Measurements from ENCODE around the gene CCDC141.
"Not testable (repeated sequence)": the region's sequence is repeated elsewhere in the genome, so short reads cannot be mapped to it uniquely, and the experiment has no call there.

The CCDC141 gene

DNA sequence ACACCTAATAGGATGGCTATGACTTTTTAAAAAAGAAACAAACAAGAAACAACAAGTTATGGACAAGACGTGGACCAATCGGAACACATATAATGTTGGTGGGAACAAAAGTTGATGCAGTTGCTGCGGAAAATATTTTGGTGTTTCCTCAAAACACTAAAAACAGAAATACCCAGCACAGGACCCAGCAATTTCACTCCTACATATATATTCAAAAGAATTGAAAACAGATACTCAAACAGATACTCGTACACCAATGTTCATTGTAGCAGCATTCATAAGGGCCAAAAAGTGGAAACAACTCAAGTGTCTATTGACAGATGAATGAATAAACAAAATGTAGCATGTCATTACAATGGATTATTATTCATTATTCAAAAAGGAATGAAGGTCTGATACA, 12.1 kb downstream of the CCDC141 start:
- DNase-seq: no peak

DNA sequence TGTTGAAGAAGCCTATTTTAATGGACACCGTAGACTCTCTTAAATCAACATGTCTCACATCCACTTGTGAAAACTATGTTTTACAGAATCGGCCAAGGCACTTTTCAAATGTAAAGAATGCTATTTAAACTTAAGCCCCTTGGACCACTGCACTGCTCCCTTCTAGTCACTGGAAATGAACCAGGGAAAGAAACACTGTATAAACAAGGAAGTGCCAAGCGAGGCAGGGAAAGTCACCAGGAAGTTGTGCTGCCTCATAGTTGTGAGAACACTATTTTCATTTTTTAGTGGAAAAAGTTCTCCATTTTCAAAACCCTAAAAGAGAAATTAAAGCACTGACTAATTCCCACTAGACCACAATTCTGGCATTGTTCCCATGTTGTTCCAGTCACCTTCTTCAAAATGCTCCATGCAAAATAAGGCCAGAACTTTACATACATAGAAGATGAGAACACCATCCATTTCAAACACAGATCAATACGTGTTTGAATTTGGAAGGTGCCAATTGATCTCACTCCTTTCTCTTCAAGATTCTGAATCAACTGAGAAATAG, 13.5 kb downstream of the CCDC141 start:
- no peak for DNase-seq

DNA sequence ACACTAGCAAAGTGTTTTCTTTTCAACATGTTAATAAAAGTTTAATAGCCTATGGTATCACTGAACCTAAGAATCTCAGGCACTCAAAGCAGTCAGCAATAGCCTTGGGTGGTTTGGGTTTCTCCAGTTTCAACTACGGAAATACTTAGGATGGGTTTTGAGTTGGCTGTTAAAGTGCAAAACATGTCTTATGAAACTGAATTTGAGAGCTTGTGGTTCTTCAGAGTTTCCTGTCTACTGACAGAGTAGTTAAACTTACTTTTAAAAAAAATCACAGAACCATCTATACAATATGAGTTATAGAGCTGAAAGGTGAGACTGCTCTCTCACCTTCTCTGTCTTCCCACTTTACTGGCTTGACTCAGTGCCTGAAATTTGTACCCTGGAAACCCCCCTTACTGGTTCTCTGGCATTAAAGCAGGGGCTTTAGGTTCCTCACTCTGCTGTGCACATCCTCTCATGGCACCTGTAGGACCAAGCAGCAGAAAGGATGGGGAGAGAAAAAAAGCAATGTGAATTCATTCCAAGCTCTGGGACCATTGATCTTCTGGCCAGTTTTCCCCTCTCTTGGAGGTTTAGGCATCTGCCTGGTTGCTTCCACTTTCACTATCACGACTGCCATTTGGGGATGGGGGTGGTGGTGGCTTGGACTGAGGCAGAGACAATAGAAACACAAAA, 18.1 kb downstream of the CCDC141 start:
- DNase-seq: no peak

DNA sequence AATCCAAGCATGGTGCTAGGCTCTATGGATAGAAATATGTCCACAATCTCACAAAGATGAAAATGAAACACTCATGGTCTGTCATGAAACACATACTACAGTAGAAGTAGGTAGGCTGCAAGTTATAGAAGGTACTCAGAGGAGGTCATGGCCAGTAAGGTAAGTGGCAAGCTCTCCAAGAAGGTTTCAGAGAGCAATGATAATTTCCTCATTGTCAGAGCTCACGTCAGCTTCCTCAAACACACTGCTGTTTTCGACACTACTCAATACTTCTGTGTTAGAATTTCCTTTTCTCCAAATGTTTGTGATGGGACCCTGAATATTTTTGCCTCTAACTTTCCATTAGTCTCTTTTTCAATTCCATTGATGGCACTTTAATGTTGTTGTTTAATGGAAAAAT, 25.5 kb downstream of the CCDC141 start:
- no peak for DNase-seq

DNA sequence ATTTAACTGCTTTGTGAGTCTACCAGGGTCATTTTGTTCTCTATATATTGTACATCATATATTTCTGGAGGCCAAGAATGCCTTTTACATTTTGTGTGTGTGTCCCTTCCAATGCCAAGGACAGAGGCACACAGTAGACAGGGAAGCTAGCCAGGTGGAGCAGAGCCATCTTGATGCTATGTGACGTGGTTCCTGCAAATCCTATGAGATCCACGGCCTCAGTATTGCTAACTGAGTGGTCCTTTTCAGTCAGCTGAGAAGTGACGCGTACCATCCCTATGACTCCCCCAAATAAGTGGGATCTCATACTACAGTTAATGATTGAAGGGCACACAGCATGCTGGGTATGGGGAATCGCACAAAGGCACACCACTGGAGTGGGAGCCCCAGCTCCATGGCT, 27.3 kb downstream of the CCDC141 start:
- no peak for DNase-seq

GRCh38 chr2:179021258-179021657, 28.7 kb downstream of the CCDC141 start:
- DNase-seq: no peak

DNA sequence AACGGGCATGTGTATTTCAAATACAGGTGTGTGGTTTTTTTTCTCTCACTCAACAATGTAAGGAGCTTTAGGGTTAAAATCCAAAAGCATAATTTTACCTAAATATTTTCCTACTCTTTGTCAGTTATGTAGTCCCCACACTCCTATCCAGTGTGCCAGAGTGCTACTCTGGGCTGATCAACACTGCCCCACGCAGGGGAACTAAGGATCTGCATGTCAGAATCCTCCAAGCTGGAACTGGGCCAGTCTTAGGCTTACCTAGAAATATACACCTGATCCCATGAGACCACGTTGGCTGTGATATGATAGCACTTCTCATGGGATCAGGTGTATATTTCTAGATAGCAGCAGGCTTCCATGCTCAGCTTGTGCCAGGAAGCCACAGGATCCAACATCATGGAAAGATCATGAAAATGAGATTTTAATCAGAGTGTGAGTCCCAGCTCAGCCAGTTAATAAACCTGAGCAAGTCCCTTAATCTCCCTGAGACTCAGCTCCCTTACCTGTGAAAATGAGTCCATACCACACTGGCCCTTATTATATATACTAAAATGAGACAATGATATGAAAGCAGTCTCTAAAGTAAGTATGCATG, 29.7 kb downstream of the CCDC141 start:
- DNase-seq: peak; percentile 93

- no peak for DNase-seq
Measured at GRCh38 chr2:179019260-179019659, 30.7 kb downstream of the CCDC141 start.

GRCh38 chr2:179017773-179018357, 32.1 kb downstream of the CCDC141 start:
- DNase-seq: no peak

DNA sequence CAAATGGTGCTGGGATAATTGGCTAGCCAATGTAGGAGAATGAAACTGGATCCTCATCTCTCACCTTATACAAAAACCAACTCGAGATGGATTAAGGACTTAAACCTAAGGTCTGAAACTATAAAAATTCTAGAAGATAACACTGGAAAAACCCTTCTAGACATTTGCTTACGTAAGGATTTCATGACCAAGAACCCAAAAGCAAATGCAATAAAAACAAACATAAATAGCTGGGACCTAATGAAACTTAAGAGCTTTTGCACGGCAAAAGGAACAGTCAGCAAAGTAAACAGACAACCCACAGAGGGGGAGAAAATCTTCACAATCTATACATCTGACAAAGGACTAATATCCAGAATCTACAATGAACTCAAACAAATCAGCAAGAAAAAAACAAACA, 35.7 kb downstream of the CCDC141 start:
- not testable (repeated sequence) for DNase-seq

- DNase-seq: no peak
Measured at GRCh38 chr2:179005976-179006375, 44.0 kb downstream of the CCDC141 start.

- no peak for DNase-seq
Measured at GRCh38 chr2:178999476-178999875, 50.5 kb downstream of the CCDC141 start.

DNA sequence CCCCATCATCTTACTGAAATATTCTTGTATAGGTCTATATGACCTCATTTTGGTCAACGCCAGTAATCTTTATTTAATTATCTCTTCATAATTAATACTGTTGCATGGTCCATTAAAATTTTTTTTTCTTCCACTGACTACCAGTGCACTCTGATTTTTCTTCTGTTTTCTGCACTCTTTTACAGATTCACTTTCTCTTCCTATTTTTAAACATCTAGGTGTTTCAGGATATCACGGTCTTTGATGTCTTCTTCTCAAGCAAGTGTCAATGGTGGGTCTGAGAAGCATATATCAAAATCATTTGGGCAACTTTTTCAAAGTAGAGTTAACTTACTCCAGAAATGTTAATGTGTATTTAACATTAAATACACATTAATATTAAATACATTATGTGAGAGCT, 51.4 kb downstream of the CCDC141 start:
- no peak for DNase-seq

- DNase-seq: no peak
Measured at GRCh38 chr2:178997477-178997876, 52.5 kb downstream of the CCDC141 start.

- no peak for DNase-seq
Measured at GRCh38 chr2:178997067-178997466, 52.9 kb downstream of the CCDC141 start.

GRCh38 chr2:178994264-178994663, 55.7 kb downstream of the CCDC141 start:
- no peak for DNase-seq

DNA sequence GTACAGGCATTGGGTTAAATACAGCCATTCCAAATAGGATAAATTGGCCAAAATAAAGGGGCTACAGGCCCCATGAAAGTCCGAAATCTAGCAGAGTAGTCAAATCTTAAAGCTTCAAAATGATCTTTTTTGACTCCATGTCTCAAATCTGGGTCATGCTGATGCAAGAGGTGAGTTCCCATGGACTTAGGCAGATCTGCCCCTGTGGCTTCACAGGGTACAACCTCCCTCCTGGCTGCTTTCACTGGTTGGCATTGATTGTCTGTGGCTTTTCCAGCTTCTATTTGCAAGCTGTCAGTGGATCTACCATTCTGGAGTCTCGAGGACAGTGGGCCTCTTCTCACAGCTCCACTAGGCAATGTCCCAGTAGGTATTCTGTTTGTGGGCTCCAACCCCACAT, 56.1 kb downstream of the CCDC141 start:
- no peak for DNase-seq

- not testable (repeated sequence) for DNase-seq
Measured at GRCh38 chr2:178992719-178993118, 57.2 kb downstream of the CCDC141 start.

- DNase-seq: no peak
Measured at GRCh38 chr2:178990533-178991241, 59.2 kb downstream of the CCDC141 start.

GRCh38 chr2:178989424-178989823, 60.5 kb downstream of the CCDC141 start:
- DNase-seq: not testable (repeated sequence)

GRCh38 chr2:178982652-178983051, 67.3 kb downstream of the CCDC141 start:
- not testable (repeated sequence) for DNase-seq

GRCh38 chr2:178980815-178981214, 69.1 kb downstream of the CCDC141 start:
- no peak for DNase-seq

DNA sequence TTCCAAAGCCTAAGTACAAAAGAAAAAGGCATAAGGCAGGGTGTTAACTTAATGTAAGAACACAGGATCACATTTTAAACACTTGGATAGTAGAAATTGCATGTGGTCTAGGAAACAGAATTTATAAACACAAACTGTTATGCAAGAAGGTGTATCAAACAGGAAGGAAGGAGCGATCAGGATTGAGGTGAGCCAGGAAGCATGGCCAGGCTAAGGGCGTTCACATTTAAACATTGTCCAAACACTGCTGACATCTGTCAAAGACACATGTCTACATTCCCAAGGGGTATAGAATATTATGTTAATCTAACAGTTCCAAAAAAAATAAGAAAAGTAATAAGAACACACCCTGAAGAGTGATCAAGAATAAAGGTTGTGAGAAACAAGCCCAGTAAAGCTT, 71.3 kb downstream of the CCDC141 start:
- no peak for DNase-seq

GRCh38 chr2:178976351-178976750, 73.6 kb downstream of the CCDC141 start:
- DNase-seq: no peak
